WTC11 (cell line): ENCODE results near the gene DAND5. TPM values are rescaled to one million over a fixed set of nuclear protein-coding genes. Genes with fewer than 3 reads are reported as not detected.

ENCODE experiments used
- ATAC-seq: fragments of 200-7000 bp; cut with Tn5 transposase; 2 replicates; pipeline ENCODE4 v1.10.0; 2021; ENCODE audit warnings: mild to moderate bottlenecking, moderate library complexity
- CTCF ChIA-PET: fragments of 300-600 bp; sonication (Branson Sonifier 250); formaldehyde crosslinking; loops from one replicate; lab custom pipeline; 2021; ENCODE audit warnings: antibody characterized with exemption; lab: Charles Lee
- POLR2A ChIA-PET: fragments of 350-600 bp; sonication (Branson Sonifier 250); formaldehyde crosslinking; loops from one replicate; lab custom pipeline; 2021; ENCODE audit warnings: antibody characterized with exemption; lab: Charles Lee
- DNase-seq: peaks from one replicate; pipeline ENCODE4 v3.0.0; 2021; ENCODE audit warnings: low spot score
- H3K27ac Mint-ChIP-seq: 2 replicates; pipeline ENCODE4 v1.8.0; 2021; ENCODE audit warnings: mixed read lengths
- H3K27me3 Mint-ChIP-seq: 2 replicates; pipeline ENCODE4 v1.8.0; 2021; ENCODE audit warnings: low read depth, mild to moderate bottlenecking, moderate library complexity, mixed read lengths
- H3K36me3 Mint-ChIP-seq: 2 replicates; pipeline ENCODE4 v1.8.0; 2021; ENCODE audit warnings: mixed read lengths
- H3K4me1 Mint-ChIP-seq: 2 replicates; pipeline ENCODE4 v1.8.0; 2022; ENCODE audit warnings: mixed read lengths
- H3K4me3 Mint-ChIP-seq: 2 replicates; pipeline ENCODE4 v1.8.0; 2021; ENCODE audit warnings: mild to moderate bottlenecking, moderate library complexity, mixed read lengths
- H3K9me3 Mint-ChIP-seq: 2 replicates; pipeline ENCODE4 v1.8.0; 2021; ENCODE audit warnings: mixed read lengths
- AR ChIP-seq: fragments of 250-450 bp; sonication (Bioruptor Pico); IDR thresholded peaks from 2 replicates; pipeline ENCODE4 v1.9.0; 2021; ENCODE audit warnings: mild to moderate bottlenecking
- E2F5 ChIP-seq: sonication (generic); formaldehyde crosslinking; IDR thresholded peaks from 2 replicates; pipeline ENCODE4 v1.8.1; 2022; ENCODE audit warnings: mild to moderate bottlenecking, moderate library complexity, missing genetic modification reagents
- HMGXB4 ChIP-seq: sonication (generic); formaldehyde crosslinking; IDR thresholded peaks from 2 replicates; pipeline ENCODE4 v1.8.1; 2023; ENCODE audit warnings: mild to moderate bottlenecking, moderate library complexity, missing genetic modification reagents
- IRF2 ChIP-seq: sonication (generic); formaldehyde crosslinking; IDR thresholded peaks from 2 replicates; pipeline ENCODE4 v1.8.0; 2022; ENCODE audit warnings: low read depth, missing genetic modification reagents, borderline replicate concordance
- JAZF1 ChIP-seq: fragments of 250-450 bp; sonication (Bioruptor Pico); IDR thresholded peaks from 2 replicates; pipeline ENCODE4 v1.9.0; 2021; ENCODE audit warnings: moderate library complexity, mild to moderate bottlenecking, inconsistent platforms
- MLX ChIP-seq: sonication (generic); formaldehyde crosslinking; IDR thresholded peaks from 2 replicates; pipeline ENCODE4 v1.8.1; 2023; ENCODE audit warnings: mild to moderate bottlenecking, missing genetic modification reagents, moderate library complexity
- NFATC4 ChIP-seq: fragments of 250-450 bp; sonication (Bioruptor Pico); IDR thresholded peaks from 2 replicates; pipeline ENCODE4 v1.9.0; 2021; ENCODE audit warnings: mild to moderate bottlenecking
- NFE2L1 ChIP-seq: sonication (generic); formaldehyde crosslinking; IDR thresholded peaks from 2 replicates; pipeline ENCODE4 v1.8.1; 2023; ENCODE audit warnings: missing genetic modification reagents
- NFYB ChIP-seq: sonication (generic); formaldehyde crosslinking; conservative IDR thresholded peaks from 2 replicates; pipeline ENCODE4 v1.8.0; 2022; ENCODE audit warnings: low read depth, missing genetic modification reagents
- NR2C2 ChIP-seq: sonication (generic); formaldehyde crosslinking; IDR thresholded peaks from 2 replicates; pipeline ENCODE4 v1.8.0; 2022; ENCODE audit warnings: mild to moderate bottlenecking, missing genetic modification reagents
- NR3C1 ChIP-seq: sonication (generic); formaldehyde crosslinking; conservative IDR thresholded peaks from 2 replicates; pipeline ENCODE4 v1.8.1; 2023; ENCODE audit warnings: low read depth, mild to moderate bottlenecking, missing genetic modification reagents
- PRDM15 ChIP-seq: sonication (generic); formaldehyde crosslinking; IDR thresholded peaks from 2 replicates; pipeline ENCODE4 v1.8.0; 2022; ENCODE audit warnings: missing genetic modification reagents
- RELA ChIP-seq: sonication (generic); formaldehyde crosslinking; IDR thresholded peaks from 2 replicates; pipeline ENCODE4 v1.8.1; 2022; ENCODE audit warnings: missing genetic modification reagents, mild to moderate bottlenecking, borderline replicate concordance
- RORB ChIP-seq: fragments of 250-450 bp; sonication (Bioruptor Pico); IDR thresholded peaks from 2 replicates; pipeline ENCODE4 v1.9.0; 2021; ENCODE audit warnings: mild to moderate bottlenecking
- TEAD1 ChIP-seq: sonication (generic); formaldehyde crosslinking; IDR thresholded peaks from 2 replicates; pipeline ENCODE4 v1.8.0; 2022; ENCODE audit warnings: mild to moderate bottlenecking, missing genetic modification reagents
- TEAD4 ChIP-seq: sonication (generic); formaldehyde crosslinking; IDR thresholded peaks from 2 replicates; pipeline ENCODE4 v1.8.0; 2022; ENCODE audit warnings: mild to moderate bottlenecking, missing genetic modification reagents
- USF2 ChIP-seq: sonication (generic); formaldehyde crosslinking; IDR thresholded peaks from 2 replicates; pipeline ENCODE4 v1.8.1; 2023; ENCODE audit warnings: mild to moderate bottlenecking, missing genetic modification reagents, moderate library complexity
- ZBTB21 ChIP-seq: sonication (generic); formaldehyde crosslinking; IDR thresholded peaks from 2 replicates; pipeline ENCODE4 v1.8.1; 2023; ENCODE audit warnings: mild to moderate bottlenecking, missing genetic modification reagents, borderline replicate concordance
- ZNF219 ChIP-seq: sonication (generic); formaldehyde crosslinking; IDR thresholded peaks from 2 replicates; pipeline ENCODE4 v1.8.0; 2023; ENCODE audit warnings: missing genetic modification reagents, mild to moderate bottlenecking, borderline replicate concordance
- ZNF232 ChIP-seq: sonication (generic); formaldehyde crosslinking; IDR thresholded peaks from 2 replicates; pipeline ENCODE4 v1.8.0; 2022; ENCODE audit warnings: mild to moderate bottlenecking, missing genetic modification reagents
- ZNF396 ChIP-seq: fragments of 250-450 bp; sonication (Bioruptor Pico); IDR thresholded peaks from 2 replicates; pipeline ENCODE4 v1.8.0; 2021; ENCODE audit warnings: mild to moderate bottlenecking, moderate library complexity, borderline replicate concordance
- total RNA-seq: library from RNA; stranded (reverse); gene quantifications from 3 replicates; pipeline ENCODE4 v1.2.3, GENCODE V29; 2021

DAND5 gene
- total RNA-seq, 1 experiment from 2014 or later = 0.22 TPM

GRCh38 chr19:13016628-13017305 lies 47.4 kb downstream of the DAND5 start:
- TF ChIP-seq RELA (CRISPR knock-in tag) (no peak), MLX (CRISPR knock-in tag) (no peak), NFYB (CRISPR knock-in tag) (no peak), NR3C1 (CRISPR knock-in tag) (no peak), HMGXB4 (CRISPR knock-in tag) (no peak), JAZF1 (CRISPR knock-in tag) (no peak), USF2 (no peak), ZBTB21 (no peak), ZNF396 (CRISPR knock-in tag) (no peak), RORB (CRISPR knock-in tag) (no peak), E2F5 (CRISPR knock-in tag) (no peak), TEAD1 (no peak), TEAD4 (CRISPR knock-in tag) (no peak), PRDM15 (no peak)
- TF ChIP-seq, all 79 proteins: peak for 0
- DNase-seq (no peak), ATAC-seq (no peak)
- peaks cover 3% of the 10 kb centered on the region; the same call in 1 of the 2 replicates for H3K36me3 Mint-ChIP-seq
- H3K27me3 Mint-ChIP-seq = peaks cover 100% of the 10 kb centered on the region
- ChIA-PET POLR2A (interaction anchor here (0.7 kb wide), 1 partner anchor 24 kb away, joined by 3 read pairs; no protein-coding TSS in a partner anchor), CTCF (interaction anchor here (0.7 to 2.5 kb wide), 9 partner anchors 10 to 77 kb away, joined by 3 to 13 read pairs (median 4); no protein-coding TSS in a partner anchor)
- H3K4me3 Mint-ChIP-seq = peak overlapping the region; percentile 26
- no peaks in the 10 kb centered on the region for H3K9me3 Mint-ChIP-seq
- peaks cover 79% of the 10 kb centered on the region for H3K4me1 Mint-ChIP-seq
- no peak overlapping the region for H3K27ac Mint-ChIP-seq

- Mint-ChIP-seq H3K27ac (no peak overlapping the region), H3K4me1 (peaks cover 84% of the 10 kb centered on the region), H3K4me3 (peak overlapping the region; percentile 26), H3K27me3 (peaks cover 100% of the 10 kb centered on the region), H3K9me3 (no peaks in the 10 kb centered on the region), H3K36me3 (peaks cover 3% of the 10 kb centered on the region; the same call in 1 of the 2 replicates)
- DNase-seq (no peak), ATAC-seq (no peak)
- POLR2A ChIA-PET = no interaction called here
- CTCF ChIA-PET = interaction anchor here (1.0 to 2.5 kb wide), 9 partner anchors 10 to 77 kb away, joined by 3 to 13 read pairs (median 4); no protein-coding TSS in a partner anchor
- TF ChIP-seq ZNF219 (CRISPR knock-in tag) (no peak), NFE2L1 (CRISPR knock-in tag) (no peak), AR (CRISPR knock-in tag) (no peak), NR2C2 (no peak), NFATC4 (CRISPR knock-in tag) (no peak), USF2 (no peak), IRF2 (no peak), ZNF232 (CRISPR knock-in tag) (no peak), E2F5 (CRISPR knock-in tag) (no peak)
- TF ChIP-seq, all 79 proteins: peak for 0
Observed at GRCh38 chr19:13017306-13018034, 48.1 kb downstream of the DAND5 start.
